ENCODE data around the gene DDX1. TPM values are rescaled to one million over a fixed set of nuclear protein-coding genes. Genes with fewer than 3 reads are reported as not detected.
"Not testable (repeated sequence)": the region's sequence is repeated elsewhere in the genome, so short reads cannot be mapped to it uniquely, and the experiment has no call there.

The DDX1 gene
- polyA plus RNA-seq, 3 donors: 164 to 206 (median 169) TPM

DNA sequence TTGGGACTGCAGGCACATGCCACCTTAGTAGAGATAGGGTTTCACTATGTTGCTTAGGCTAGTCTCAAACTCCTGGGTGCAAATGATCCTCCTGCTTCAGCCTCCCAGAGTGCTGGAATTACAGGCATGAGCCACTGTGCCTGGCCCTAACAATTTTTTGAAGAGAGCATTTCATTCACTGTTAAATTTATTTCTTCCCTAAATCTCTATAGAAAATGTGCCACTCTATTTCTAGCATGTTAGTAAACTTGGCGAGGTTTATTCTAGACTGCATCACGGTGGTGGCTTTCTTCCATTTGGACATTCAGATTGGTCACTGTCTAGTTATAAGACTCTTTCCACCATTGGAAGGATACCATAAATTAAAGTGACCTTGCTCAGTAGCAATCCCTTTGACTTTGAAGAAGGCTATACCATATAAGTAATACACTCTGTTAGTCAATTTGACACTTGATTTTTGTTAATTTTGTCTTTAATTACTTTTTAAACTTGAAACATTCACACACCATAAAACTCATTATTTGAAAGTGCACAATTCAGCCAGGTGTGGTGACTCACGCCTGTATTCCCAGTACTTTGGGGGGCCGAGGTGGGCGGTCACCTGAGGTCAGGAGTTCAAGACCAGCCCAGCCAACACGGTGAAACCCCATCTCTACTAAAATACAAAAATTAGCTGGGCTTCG is 16.2 kb downstream of the DDX1 start:
- no peak for DNase-seq (ENCODE audit: extremely low read depth in 1 of 11, low read depth in 9 of 11, low spot score in 4 of 11)

DNA sequence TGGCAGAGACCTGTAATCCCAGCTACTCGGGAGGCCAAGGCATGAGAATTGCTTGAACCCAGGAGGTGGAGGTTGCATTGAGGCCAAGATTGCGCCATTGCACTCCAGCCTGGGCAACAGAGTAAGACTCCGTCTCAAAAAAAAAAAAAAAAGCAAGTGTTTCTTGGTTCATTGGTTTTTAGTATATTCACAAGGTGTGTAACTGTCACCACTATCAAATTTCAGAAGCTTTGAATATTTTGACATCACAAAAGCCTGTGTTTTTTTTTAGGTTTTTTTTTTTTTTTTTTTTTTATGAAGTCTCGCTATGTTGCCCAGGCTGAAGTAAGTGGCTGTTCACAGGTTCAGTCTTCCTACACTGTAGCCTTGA is 16.7 kb downstream of the DDX1 start:
- DNase-seq (ENCODE audit: extremely low read depth in 1 of 11, low read depth in 9 of 11, low spot score in 4 of 11): no peak

DNA sequence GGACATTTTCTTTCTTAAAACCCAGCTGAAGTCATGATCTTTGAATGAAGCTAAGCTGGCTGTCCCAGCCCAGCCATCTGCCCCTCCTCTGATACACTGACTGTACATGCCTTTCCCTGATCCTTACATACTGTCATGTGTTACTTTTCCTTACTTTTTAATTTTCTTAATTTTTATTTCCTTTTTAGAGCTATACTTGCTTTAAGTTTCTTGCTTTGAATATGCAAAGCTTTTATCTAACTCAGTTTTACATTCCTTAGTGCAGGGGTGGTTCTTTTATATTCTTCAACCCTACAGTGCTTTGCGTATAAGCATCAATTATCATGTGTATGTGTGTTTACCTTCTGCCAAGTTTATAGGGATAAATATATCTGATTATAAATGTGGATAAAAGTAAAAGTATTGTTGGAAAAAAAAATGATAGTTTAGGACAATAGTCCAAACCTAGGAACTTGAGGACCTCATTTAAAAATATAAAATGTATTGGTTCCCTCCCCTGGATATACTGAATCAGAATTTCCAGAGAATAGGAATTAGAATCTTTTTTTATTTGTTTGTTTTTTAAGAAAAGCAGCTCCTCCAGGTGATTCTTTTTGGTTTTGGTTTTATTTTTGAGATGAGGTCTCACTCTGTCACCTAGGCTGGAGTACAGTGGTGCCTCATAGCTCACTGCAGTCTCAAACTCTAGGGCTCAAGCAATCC is 17.8 kb downstream of the DDX1 start:
- no peak for DNase-seq (ENCODE audit: extremely low read depth in 1 of 11, low read depth in 9 of 11, low spot score in 4 of 11)

DNA sequence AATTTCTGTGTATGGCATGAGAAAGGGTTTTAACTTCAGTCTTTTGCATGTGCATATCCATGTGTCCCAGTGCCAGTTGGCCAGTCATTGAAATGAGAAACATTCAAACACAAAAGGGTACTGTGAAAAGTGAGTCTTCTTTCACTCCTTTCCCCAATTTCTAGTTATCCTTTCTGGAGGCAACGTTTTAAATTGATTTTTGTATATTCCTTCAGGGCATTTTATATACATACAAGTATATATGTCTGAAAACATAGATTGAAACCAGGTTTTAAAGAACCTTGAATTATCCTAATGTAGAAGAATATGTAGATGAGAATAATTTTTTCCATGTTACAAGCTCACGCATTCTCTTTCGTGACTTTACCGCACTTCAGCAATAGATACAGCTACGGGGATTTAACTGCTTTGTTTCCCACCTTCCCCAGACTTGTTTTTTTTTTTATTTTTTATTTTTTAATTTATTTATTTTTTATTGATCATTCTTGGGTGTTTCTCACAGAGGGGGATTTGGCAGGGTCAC is 18.8 kb downstream of the DDX1 start:
- no peak for DNase-seq (ENCODE audit: extremely low read depth in 1 of 11, low read depth in 9 of 11, low spot score in 4 of 11)

DNA sequence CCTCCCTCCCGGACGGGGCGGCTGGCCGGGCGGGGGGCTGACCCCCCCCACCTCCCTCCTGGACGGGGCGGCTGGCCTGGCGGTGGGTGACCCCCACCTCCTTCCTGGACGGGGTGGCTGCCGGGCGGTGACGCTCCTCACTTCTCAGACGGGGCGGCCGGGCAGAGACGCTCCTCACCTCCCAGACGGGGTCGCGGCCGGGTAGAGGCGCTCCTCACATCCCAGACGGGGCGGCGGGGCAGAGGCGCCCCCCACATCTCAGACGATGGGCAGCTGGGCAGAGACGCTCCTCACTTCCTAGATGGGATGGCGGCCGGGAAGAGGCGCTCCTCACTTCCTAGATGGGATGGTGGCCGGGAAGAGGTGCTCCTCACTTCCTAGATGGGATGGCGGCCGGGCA is 20.4 kb downstream of the DDX1 start:
- DNase-seq (ENCODE audit: extremely low read depth in 1 of 11, low read depth in 9 of 11, low spot score in 4 of 11): not testable (repeated sequence)

DNA sequence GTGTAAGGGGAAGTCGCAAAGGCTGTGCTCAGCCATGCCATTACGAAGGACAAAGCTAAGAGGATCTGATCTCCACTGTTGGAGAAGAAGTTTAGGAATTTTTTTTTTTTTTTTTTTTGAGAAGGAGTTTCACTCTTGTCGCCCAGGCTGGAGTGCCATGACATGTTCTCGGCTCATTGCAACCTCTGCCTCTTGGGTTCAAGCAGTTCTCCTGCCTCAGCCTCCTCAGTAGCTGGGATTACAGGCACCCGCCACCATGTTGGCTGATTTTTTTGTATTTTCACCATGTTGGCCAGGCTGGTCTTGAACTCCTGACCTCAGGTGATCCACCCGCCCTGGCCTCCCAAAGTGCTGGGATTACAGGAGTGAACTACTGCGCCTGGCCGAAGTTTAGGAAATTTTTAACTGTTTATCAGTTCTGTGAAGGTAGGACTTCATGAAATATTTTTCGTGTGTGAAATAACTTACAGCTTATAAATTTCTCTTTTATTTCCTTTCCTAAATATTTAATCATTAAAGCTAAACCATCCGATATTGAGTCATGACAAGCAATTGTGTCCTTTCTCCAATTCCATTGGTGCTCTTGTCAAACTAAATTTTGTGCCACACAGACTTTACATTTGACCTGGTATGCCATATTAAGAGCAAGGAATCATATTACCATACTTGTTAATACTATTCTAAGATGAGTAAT is 22.2 kb downstream of the DDX1 start:
- no peak for DNase-seq (ENCODE audit: extremely low read depth in 1 of 11, low read depth in 9 of 11, low spot score in 4 of 11)

DNA sequence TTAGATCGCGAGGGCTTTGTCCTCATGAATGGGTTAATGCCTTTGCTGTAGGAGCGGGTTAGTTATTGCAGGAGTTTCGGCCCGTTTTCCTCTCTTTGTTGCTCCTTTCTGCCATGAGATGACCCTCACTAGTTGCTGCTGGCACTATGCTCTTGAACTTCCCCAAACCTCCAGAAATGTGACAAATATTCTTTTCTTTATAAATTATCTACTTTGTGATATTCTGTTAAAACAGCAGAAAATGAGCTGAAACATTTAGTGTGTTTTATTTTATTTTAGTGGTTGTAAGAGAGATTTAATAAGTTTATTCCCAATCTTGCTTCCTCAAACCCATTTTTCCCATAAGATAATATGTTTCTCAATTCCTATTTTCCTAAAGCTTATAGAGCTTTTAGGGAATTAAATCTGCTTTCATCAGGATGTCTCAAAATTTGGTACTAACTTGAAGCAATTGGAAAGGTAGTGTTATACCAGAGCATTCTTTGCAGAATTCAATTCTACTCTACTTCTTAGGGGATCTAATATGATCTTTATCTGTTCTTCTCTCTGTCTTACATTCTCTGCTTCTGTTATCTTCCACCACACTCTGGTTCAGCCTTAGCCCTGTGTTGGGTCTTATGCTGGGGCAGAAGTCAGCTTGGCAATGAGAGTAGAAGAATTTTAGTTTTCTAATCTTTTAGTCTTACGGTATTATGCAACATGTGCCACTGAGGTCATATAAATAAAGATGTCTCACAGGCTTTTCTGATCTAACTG is 23.1 kb downstream of the DDX1 start:
- no peak for DNase-seq (ENCODE audit: extremely low read depth in 1 of 11, low read depth in 9 of 11, low spot score in 4 of 11)

DNA sequence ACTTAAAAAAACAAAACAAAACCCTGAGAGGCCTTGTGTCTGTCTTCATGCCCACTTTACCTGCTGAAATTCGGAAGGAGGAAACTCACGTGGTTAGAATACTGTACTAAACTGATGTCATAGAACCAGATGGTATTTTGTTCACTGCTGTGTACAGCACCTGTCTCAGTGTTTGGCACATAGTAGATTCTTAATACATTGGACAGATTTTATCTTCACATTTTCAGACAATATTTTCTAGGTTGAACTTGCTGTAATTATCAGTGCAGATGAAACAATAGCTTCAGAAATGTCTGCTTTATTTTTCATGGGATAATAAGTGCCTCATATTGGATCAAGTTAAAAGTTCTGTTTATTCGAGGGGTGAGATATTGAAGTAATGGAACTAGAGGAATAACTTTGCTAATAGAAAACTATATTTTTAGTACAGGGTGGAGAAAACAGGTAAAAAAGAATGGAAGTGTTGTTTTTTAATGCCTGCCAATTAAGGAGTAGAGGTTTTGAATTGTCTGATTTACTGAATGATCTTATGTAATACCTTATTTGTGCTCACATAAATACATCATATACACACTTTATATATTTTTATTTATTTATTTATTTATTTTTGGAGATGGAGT is 23.7 kb downstream of the DDX1 start:
- DNase-seq (ENCODE audit: extremely low read depth in 1 of 11, low read depth in 9 of 11, low spot score in 4 of 11): no peak

DNA sequence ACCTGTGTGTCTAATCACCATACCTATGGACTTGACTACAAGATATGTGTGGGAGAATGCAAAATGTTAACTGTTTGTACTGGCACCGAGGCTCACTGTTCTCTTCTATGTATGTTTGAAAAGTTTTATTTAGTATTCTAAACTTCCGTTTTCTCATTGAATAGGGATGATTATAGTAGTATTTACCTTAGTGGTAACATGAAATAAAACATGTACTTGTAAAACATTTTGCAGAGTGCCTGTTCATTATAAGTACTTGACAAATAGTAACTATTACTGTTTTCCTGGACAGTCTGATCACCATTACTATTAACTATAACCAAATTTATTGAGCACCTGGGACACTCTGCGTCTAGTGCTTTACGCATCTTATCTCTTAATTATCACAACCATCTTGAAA is 24.8 kb downstream of the DDX1 start:
- no peak for DNase-seq (ENCODE audit: extremely low read depth in 1 of 11, low read depth in 9 of 11, low spot score in 4 of 11)

DNA sequence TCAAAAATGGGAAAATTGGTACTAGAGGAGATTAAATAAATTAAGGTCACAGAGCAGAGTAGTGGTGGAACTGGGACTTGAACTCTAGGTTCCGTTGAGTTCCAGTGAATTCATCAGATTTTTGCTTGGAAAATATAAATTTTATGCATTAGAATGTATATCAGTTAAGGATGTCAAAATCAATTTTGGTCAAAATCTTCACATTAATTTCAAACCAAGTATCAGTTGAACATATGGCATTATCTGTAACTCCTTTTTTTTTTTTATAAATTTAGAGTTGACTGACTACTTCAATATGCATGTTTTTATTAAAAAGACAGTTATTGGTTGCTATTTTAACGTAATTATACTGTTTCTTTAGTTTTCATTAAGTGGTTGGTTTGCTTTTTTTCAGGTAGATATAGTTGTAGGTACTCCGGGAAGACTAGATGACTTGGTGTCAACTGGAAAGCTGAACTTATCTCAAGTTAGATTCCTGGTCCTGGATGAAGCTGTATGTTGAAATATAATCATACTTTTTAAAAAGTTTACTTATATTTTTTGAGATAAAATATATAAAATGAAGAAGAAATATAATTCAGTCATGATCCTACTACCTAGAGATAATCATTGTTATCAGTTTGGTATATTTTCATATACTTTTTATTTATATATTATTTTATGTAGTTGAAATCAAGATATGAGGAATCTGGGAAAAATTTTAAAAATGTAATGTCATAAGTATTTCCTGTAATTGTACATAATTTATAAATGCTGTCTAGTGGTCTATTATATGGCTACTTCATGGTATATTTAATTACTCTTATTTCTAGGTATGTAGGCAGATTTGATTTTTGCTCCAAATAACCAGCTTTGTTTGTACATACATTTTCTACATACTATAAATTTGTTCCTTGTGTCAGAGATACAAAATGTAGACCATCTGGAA is 25.4 kb downstream of the DDX1 start:
- no peak for DNase-seq (ENCODE audit: extremely low read depth in 1 of 11, low read depth in 9 of 11, low spot score in 4 of 11)

DNA sequence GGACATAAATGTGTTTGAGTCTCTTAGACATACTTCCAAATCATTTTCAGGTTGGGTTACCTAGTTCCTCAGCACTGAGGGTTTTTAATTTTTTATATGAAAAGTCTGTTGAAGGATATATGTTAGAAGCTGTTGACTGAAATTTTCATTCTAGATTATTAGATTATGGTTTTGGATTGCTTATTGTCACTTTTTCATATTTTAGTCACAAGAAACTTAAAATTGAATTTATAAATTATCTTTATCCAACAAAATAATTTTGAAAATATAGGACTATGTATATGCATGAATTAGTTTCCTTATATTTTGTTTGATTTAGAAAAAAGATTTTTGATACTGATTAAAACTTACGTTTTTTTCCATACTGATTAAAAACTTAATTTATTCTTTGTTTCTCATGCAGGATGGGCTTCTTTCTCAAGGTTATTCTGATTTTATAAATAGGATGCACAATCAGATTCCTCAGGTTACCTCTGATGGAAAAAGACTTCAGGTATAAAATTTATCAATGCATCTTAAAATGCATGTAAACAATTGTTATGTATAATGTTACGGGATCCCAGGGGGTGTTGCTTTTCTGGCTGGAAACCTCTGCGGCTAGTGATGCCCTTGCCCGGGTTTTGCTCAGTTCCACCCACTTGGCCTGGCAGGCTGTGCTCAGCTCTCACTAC is 26.2 kb downstream of the DDX1 start:
- DNase-seq (ENCODE audit: extremely low read depth in 1 of 11, low read depth in 9 of 11, low spot score in 4 of 11): no peak

DNA sequence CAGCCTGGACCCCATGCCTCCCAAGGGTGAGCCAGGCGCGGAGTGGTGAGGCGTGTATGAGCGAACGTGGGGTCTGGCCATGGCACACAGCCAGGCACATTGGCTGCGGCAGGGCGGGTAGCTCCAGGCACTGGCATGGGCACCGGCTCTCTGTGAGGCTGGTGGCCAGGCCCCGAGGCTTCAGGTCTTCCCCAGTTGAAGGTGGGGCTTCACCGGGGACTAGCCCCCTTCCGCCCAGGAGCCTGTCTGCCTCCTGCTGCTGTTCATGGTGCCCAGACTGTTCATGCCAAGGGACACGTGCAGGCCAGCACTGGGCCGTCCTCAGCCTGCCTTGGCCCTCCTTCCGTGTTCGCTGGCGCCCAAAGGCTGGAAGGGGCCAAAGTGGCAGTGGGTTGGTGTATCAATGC is 26.8 kb downstream of the DDX1 start:
- DNase-seq (ENCODE audit: extremely low read depth in 1 of 11, low read depth in 9 of 11, low spot score in 4 of 11): no peak

DNA sequence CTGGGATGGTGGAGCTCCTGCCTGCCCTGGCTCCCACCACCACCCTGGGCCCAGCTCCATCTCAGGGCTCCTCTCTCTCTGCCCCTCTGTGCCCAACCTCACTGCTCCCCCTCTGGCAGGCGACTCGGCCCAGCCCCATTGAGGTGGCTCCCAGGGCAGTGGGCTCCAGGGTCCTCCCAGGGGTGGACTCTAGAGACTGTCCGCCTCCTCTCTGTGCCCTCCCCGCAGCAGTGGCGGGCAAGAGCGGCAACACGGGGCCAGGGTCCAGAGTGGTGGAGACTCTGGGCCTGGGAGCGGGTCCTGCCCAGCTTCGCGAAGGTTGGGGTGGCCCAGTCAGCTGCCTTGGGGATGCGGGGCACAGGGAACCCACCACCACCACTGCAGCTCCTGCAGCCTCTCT is 27.4 kb downstream of the DDX1 start:
- no peak for DNase-seq (ENCODE audit: extremely low read depth in 1 of 11, low read depth in 9 of 11, low spot score in 4 of 11)

DNA sequence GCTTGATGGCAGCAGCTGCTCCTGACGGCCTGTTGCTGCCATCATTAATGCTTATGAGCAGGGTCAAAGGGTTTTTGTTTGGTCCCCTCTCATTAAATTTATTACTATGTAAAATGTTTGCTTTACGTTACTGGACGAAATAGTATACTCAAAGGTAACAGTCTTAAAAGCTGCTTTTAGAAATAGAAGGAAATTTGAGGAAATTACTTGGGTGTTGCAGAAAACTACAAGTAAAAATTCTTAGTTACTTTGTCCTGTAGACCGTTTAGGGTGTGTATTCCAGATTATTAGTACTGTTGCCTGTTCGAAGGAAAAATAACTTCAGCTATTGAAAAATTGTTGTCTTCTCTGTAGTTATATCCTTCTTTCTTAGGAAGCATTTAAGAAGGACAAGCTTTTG is 27.8 kb downstream of the DDX1 start:
- no peak for DNase-seq (ENCODE audit: extremely low read depth in 1 of 11, low read depth in 9 of 11, low spot score in 4 of 11)

DNA sequence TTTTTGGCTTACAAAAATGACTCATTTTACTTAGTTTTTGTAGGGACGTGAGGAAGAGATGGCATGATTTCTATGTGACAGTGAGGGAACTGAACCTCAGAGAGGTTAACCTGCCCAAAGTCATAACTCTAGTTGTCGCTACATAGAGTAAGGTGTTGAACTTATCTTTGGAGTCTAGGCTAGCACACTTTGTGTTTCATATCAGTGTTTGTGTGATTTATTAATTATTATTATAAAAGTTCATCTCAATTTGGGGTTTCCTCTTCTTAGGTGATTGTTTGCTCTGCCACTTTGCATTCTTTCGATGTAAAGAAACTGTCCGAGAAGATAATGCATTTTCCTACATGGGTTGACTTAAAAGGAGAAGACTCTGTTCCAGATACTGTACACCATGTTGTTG is 28.3 kb downstream of the DDX1 start:
- DNase-seq (ENCODE audit: extremely low read depth in 1 of 11, low read depth in 9 of 11, low spot score in 4 of 11): no peak

DNA sequence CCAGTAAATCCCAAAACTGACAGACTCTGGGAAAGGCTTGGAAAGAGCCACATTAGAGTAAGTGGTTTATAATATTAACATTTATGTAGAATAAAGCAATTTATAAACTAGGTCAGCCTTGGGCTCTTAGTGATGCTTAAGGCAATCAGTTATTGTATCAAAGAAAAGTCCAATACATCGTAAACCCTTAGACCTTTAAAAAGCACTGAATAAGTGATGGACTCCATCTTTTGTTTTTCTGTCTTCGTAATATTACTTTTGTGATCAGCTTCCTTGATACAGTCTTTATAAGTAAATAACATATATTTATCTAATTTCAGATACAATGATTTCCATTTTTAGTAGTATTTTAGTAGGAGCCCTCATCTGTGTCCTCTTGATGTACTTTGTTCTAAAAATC is 28.7 kb downstream of the DDX1 start:
- DNase-seq (ENCODE audit: extremely low read depth in 1 of 11, low read depth in 9 of 11, low spot score in 4 of 11): no peak

DNA sequence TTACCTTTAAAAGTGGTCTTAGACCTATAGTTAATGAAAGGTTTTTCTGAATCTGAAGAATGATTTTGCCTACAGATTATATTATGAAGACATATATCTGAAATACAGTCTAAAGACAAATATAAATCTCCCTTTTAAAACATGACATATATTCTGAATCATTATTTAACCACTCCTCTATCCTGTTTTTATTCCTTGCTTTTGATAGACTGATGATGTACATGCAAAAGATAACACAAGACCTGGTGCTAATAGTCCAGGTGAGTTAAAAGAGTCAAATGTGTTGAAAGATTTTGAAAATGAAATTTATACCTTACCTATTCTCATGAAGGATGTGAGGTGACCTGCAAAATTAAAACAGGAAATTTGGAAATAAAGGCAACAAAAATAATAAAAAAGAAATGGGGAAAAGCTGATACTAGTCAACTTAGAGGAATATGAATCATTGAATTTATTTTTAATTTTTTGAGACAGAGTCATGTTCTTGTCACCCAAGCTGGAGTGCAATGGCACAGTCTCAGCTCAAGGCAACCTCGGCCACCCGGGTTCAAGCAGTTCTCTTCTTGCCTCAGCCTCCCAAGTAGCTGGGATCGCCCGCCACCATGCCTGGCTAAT is 29.3 kb downstream of the DDX1 start:
- no peak for DNase-seq (ENCODE audit: extremely low read depth in 1 of 11, low read depth in 9 of 11, low spot score in 4 of 11)

Data from renal cortex interstitium (tissue), 11 donors.